ENCODE results near the gene GPR4. TPM values are rescaled to one million over a fixed set of nuclear protein-coding genes. Genes with fewer than 3 reads are reported as not detected.

GPR4 gene
- total RNA-seq, 2 experiments from 2014 or later = 0.38 TPM; not detected in 1

- Histone ChIP-seq H3K9me3 (ENCODE audit: low read length) (no peaks in the 10 kb centered on the region), H2AFZ (ENCODE audit: low read length) (no peak overlapping the region; the same call in 1 of the 2 replicates), H3K9me2 (ENCODE audit: insufficient read depth, low read length) (no peaks in the 10 kb centered on the region), H4K20me1 (ENCODE audit: insufficient read depth, low read length) (no peaks in the 10 kb centered on the region), H3K36me3 (ENCODE audit: insufficient read depth, low read length) (no peaks in the 10 kb centered on the region), H3K27ac (ENCODE audit: low read depth, low read length, poor library complexity, severe bottlenecking) (peak overlapping the region; percentile 86), H3K4me2 (ENCODE audit: low read length) (peak overlapping the region; percentile 55), H3K4me1 (ENCODE audit: insufficient read depth, low read length, poor library complexity, severe bottlenecking) (peaks cover 54% of the 10 kb centered on the region), H3K4me3 (ENCODE audit: low read depth, low read length, poor library complexity, severe bottlenecking) (peak overlapping the region; percentile 3), H3K79me2 (ENCODE audit: insufficient read depth, low read depth, low read length) (no peaks in the 10 kb centered on the region)
- BruUV-seq (replicated peaks) = no TSS peak
- intact Hi-C loops (cut with micrococcal nuclease; ENCODE audit: unreplicated experiment) = loop anchor here (1.0 to 10.0 kb wide), 5 partner anchors 59 to 218 kb away; partner anchors contain the start of genes ERCC1, OPA3 and VASP
- TF ChIP-seq, protein P1, sequence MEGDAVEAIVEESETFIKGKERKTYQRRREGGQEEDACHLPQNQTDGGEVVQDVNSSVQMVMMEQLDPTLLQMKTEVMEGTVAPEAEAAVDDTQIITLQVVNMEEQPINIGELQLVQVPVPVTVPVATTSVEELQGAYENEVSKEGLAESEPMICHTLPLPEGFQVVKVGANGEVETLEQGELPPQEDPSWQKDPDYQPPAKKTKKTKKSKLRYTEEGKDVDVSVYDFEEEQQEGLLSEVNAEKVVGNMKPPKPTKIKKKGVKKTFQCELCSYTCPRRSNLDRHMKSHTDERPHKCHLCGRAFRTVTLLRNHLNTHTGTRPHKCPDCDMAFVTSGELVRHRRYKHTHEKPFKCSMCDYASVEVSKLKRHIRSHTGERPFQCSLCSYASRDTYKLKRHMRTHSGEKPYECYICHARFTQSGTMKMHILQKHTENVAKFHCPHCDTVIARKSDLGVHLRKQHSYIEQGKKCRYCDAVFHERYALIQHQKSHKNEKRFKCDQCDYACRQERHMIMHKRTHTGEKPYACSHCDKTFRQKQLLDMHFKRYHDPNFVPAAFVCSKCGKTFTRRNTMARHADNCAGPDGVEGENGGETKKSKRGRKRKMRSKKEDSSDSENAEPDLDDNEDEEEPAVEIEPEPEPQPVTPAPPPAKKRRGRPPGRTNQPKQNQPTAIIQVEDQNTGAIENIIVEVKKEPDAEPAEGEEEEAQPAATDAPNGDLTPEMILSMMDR (conservative IDR thresholded peaks at IDR 0.05; ENCODE audit: low read length) = peak; percentile 99
- TF ChIP-seq EZH2phosphoT487 (IDR thresholded peaks at IDR 0.05; ENCODE audit: borderline replicate concordance, low read depth, low read length) = no peak
- peak; percentile 90 for DNase-seq (ENCODE audit: low spot score)
- ChIA-PET POLR2A (interaction anchor here (0.7 kb wide), 1 partner anchor 576 kb away, joined by 3 read pairs; no protein-coding TSS in a partner anchor), CTCF (ENCODE audit: unreplicated experiment) (no interaction called here)
These were observed 41.3 kb upstream of the GPR4 start for GRCh38 chr19:45643024-45643926.

DNA sequence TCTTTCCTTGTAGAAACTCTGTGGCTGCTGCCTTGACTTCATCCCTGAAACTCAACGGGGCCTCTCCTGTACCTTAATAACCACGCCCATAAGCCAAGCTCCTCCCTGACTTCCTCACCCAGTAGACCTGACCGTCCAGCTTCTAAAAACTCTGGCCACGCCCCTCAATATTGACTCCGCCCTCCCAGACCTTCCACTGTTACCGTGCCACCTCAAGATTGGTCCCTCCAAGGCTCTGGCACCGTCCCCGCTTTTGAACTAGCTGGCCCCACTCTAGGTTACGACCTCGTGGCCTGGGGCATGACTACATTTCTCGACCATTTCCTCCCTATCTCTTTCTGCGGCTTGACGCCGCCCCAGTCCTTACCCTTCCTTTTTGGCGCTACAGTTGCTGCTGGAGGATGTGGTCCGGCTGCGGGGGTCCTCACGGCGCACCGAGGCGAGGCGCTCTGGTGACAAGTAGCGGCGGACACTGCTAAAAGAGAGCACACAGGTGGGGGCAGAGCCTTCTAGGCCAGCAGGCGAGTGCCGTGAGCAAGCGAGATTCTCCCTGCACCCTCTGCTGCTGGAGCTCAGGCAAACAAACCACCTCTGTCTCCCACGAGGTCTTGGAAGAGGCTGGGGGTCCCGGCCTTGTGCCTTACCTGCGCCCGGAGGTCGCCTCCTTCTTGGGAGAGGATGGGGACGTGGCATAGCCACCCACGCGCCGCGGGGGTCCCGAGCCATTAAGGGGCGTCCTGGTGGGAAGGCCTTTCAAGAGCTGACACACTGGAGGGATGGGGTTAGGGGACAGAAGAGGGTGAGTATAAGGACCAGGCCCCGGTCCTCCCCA, 39.5 kb upstream of the GPR4 start:
- Histone ChIP-seq H3K4me1 (ENCODE audit: insufficient read depth, low read length, poor library complexity, severe bottlenecking) (peaks cover 54% of the 10 kb centered on the region), H3K4me3 (ENCODE audit: low read depth, low read length, poor library complexity, severe bottlenecking) (peak overlapping the region; percentile 73), H3K36me3 (ENCODE audit: insufficient read depth, low read length) (no peaks in the 10 kb centered on the region), H3K27ac (ENCODE audit: low read depth, low read length, poor library complexity, severe bottlenecking) (peak overlapping the region; percentile 86), H3K4me2 (ENCODE audit: low read length) (peak overlapping the region; percentile 95), H3K9me3 (ENCODE audit: low read length) (no peaks in the 10 kb centered on the region), H3K79me2 (ENCODE audit: insufficient read depth, low read depth, low read length) (no peaks in the 10 kb centered on the region), H2AFZ (ENCODE audit: low read length) (peak overlapping the region; percentile 74), H3K9me2 (ENCODE audit: insufficient read depth, low read length) (no peaks in the 10 kb centered on the region), H4K20me1 (ENCODE audit: insufficient read depth, low read length) (no peaks in the 10 kb centered on the region)
- ChIA-PET POLR2A (interaction anchor here (0.6 to 1.5 kb wide), 8 partner anchors 11 to 128 kb away, joined by 3 to 5 read pairs (median 3); partner anchors contain the start of genes OPA3, QPCTL, SIX5 and SNRPD2), CTCF (ENCODE audit: unreplicated experiment) (interaction anchor here (0.5 to 1.2 kb wide), 5 partner anchors 26 to 50 kb away, joined by 3 to 4 read pairs (median 3); partner anchors contain the start of genes GIPR and SNRPD2)
- TSS peak; percentile 93 for BruUV-seq (replicated peaks)
- peak; percentile 97 for DNase-seq (ENCODE audit: low spot score)
- intact Hi-C loops (cut with micrococcal nuclease; ENCODE audit: unreplicated experiment) = loop anchor here (5.0 to 10.0 kb wide), 2 partner anchors 134 to 217 kb away; partner anchors contain the start of genes ERCC1 and VASP
- no peak for TF ChIP-seq EZH2phosphoT487 (IDR thresholded peaks at IDR 0.05; ENCODE audit: borderline replicate concordance, low read depth, low read length)
- TF ChIP-seq, protein P1 (conservative IDR thresholded peaks at IDR 0.05; ENCODE audit: low read length) = no peak

Measured in OCI-LY7 (cell line).